HepG2 (cell line): ENCODE results near the gene MNT. TPM values are rescaled to one million over a fixed set of nuclear protein-coding genes. Genes with fewer than 3 reads are reported as not detected.

Experiments used
- ATAD3A ChIP-seq: sonication (generic); formaldehyde crosslinking; IDR thresholded peaks from 2 replicates; pipeline ENCODE4 v1.4.0; 2020; ENCODE audit warnings: missing genetic modification reagents
- CREB1 ChIP-seq, 2 experiments: fragments of 450-650 bp in 1 of 2; IDR thresholded peaks; 2 replicates each; pipeline ENCODE4 v1.6.1; 2016 to 2017; ENCODE audit warnings: control low read depth in 1 of 2, mild to moderate bottlenecking in 1 of 2, missing compliant biosample characterization in 1 of 2, missing genetic modification characterization in 1 of 2
- EZH2 ChIP-seq: conservative IDR thresholded peaks from 2 replicates; pipeline ENCODE4 v1.6.1; 2012; ENCODE audit warnings: mild to moderate bottlenecking, low read depth, low read length, moderate library complexity
- HMGA1 ChIP-seq: sonication (generic); formaldehyde crosslinking; conservative IDR thresholded peaks from 2 replicates; pipeline ENCODE4 v1.4.0; 2020; ENCODE audit warnings: missing genetic modification reagents
- JDP2 ChIP-seq: sonication (generic); formaldehyde crosslinking; IDR thresholded peaks from 2 replicates; pipeline ENCODE4 v1.8.1; 2022; ENCODE audit warnings: missing genetic modification reagents, borderline replicate concordance
- KLF12 ChIP-seq: sonication (generic); formaldehyde crosslinking; IDR thresholded peaks from 2 replicates; pipeline ENCODE4 v1.4.0; 2020; ENCODE audit warnings: missing genetic modification reagents, borderline replicate concordance
- KMT2B ChIP-seq: IDR thresholded peaks from 2 replicates; pipeline ENCODE4 v1.6.1; 2016; ENCODE audit warnings: missing genetic modification reagents, missing compliant biosample characterization
- MTF1 ChIP-seq: sonication (generic); formaldehyde crosslinking; IDR thresholded peaks from 2 replicates; pipeline ENCODE4 v1.5.0; 2020; ENCODE audit warnings: missing genetic modification reagents
- RBM22 ChIP-seq: fragments of 200-400 bp; formaldehyde crosslinking; optimal IDR thresholded peaks from 2 replicates; pipeline ENCODE3; 2017; ENCODE audit warnings: mild to moderate bottlenecking, low read length, moderate library complexity
- SALL1 ChIP-seq: sonication (generic); formaldehyde crosslinking; IDR thresholded peaks from 2 replicates; pipeline ENCODE4 v1.8.0; 2022; ENCODE audit warnings: mild to moderate bottlenecking, missing genetic modification reagents
- SIX4 ChIP-seq: sonication (generic); formaldehyde crosslinking; IDR thresholded peaks from 2 replicates; pipeline ENCODE4 v1.4.0; 2020; ENCODE audit warnings: missing genetic modification reagents
- SP5 ChIP-seq: IDR thresholded peaks from 2 replicates; pipeline ENCODE4 v1.6.1; 2016; ENCODE audit warnings: low read depth, borderline replicate concordance
- STAT6 ChIP-seq: sonication (generic); formaldehyde crosslinking; IDR thresholded peaks from 2 replicates; pipeline ENCODE4 v1.4.0; 2020; ENCODE audit warnings: missing genetic modification reagents, mild to moderate bottlenecking, borderline replicate concordance
- YEATS2 ChIP-seq: sonication (generic); formaldehyde crosslinking; IDR thresholded peaks from 2 replicates; pipeline ENCODE4 v1.4.0; 2020; ENCODE audit warnings: missing genetic modification reagents, borderline replicate concordance
- ZBTB33 ChIP-seq: sonication (generic); formaldehyde crosslinking; IDR thresholded peaks from 2 replicates; pipeline ENCODE4 v1.4.0; 2020; ENCODE audit warnings: missing genetic modification reagents
- ZBTB39 ChIP-seq: sonication (generic); formaldehyde crosslinking; IDR thresholded peaks from 2 replicates; pipeline ENCODE4 v1.5.0; 2020; ENCODE audit warnings: missing genetic modification reagents
- ZMAT3 ChIP-seq: sonication (generic); formaldehyde crosslinking; conservative IDR thresholded peaks from 2 replicates; pipeline ENCODE4 v1.7.0; 2021; ENCODE audit warnings: missing genetic modification reagents
- ZNF225 ChIP-seq: sonication (generic); formaldehyde crosslinking; IDR thresholded peaks from 2 replicates; pipeline ENCODE4 v1.4.0; 2020; ENCODE audit warnings: mild to moderate bottlenecking, missing genetic modification reagents
- ZNF251 ChIP-seq: sonication (generic); formaldehyde crosslinking; IDR thresholded peaks from 2 replicates; pipeline ENCODE4 v1.9.0; 2021; ENCODE audit warnings: mild to moderate bottlenecking, missing genetic modification reagents
- ZNF329 ChIP-seq: sonication (generic); formaldehyde crosslinking; IDR thresholded peaks from 2 replicates; pipeline ENCODE4 v1.9.0; 2021; ENCODE audit warnings: low read depth, mild to moderate bottlenecking, missing genetic modification reagents
- ZNF33B ChIP-seq: sonication (generic); formaldehyde crosslinking; IDR thresholded peaks from 2 replicates; pipeline ENCODE4 v1.5.1; 2020; ENCODE audit warnings: mild to moderate bottlenecking, missing genetic modification reagents
- ZNF670 ChIP-seq: sonication (generic); formaldehyde crosslinking; IDR thresholded peaks from 2 replicates; pipeline ENCODE4 v1.8.0; 2022; ENCODE audit warnings: mild to moderate bottlenecking, missing genetic modification reagents, borderline replicate concordance
- ZNF724P ChIP-seq: sonication (generic); formaldehyde crosslinking; IDR thresholded peaks from 2 replicates; pipeline ENCODE4 v1.8.0; 2022; ENCODE audit warnings: missing genetic modification reagents, borderline replicate concordance
- ZSCAN29 ChIP-seq: sonication (generic); formaldehyde crosslinking; conservative IDR thresholded peaks from 2 replicates; pipeline ENCODE4 v1.4.0; 2020; ENCODE audit warnings: mild to moderate bottlenecking, missing genetic modification reagents
- polyA plus RNA-seq, 8 experiments: library from polyadenylated mRNA; depleted of rRNA in 3 of 8; stranded (reverse) in 7 of 8; unstranded in 1 of 8; fragments of >200 nt; fragmentation: Illumina TruSeq in 4 of 8; extraction: Trizol in 4 of 8; gene quantifications; 2 replicates each; pipeline versions ENCODE4 v1.2.1 to v1.2.3, GENCODE V29; 2011 to 2016; ENCODE audit warnings: low read depth in 4 of 8, missing spikeins in 1 of 8, mixed read lengths in 1 of 8; ENCODE audit not compliant: insufficient read depth in 1 of 8
- total RNA-seq, 5 experiments: library from RNA; depleted of rRNA; stranded (reverse); fragments of >200 nt; fragmentation: Illumina TruSeq; extraction: Trizol; gene quantifications; 2 replicates each; pipeline ENCODE4 v1.2.3, GENCODE V29; 2016; ENCODE audit warnings: low read depth in 1 of 5

The MNT gene
- total and polyA plus RNA-seq, 2 of the 13 experiments (the other 11 are each of a cell fraction or from before 2014, with no cell fraction given) = 2.1 to 3.5 TPM

GRCh38 chr17:2401426-2402221 is 764 bp upstream of the MNT start (continued):
- no peak for TF ChIP-seq ZBTB33 (CRISPR knock-in tag)
- TF ChIP-seq YEATS2 (CRISPR knock-in tag) = no peak
- TF ChIP-seq CREB1 (IDR thresholded peaks at IDR 0.05) = peak; percentile 88
- peak; percentile 94 for TF ChIP-seq CREB1 (CRISPR knock-in tag; IDR thresholded peaks at IDR 0.05)
- TF ChIP-seq SALL1 = peak; percentile 83
- TF ChIP-seq MTF1 = no peak
- peak; percentile 29 for TF ChIP-seq RBM22
- TF ChIP-seq ZSCAN29 (CRISPR knock-in tag) = no peak
- 0 out of 2 replicates have a peak, but pooled peaks have one; percentile 37 for TF ChIP-seq ZNF724P
- no peak for TF ChIP-seq ZMAT3 (CRISPR knock-in tag)
- TF ChIP-seq ATAD3A (CRISPR knock-in tag) = no peak
- TF ChIP-seq ZNF225 (CRISPR knock-in tag) = no peak
- TF ChIP-seq ZBTB39 = no peak
- peak; percentile 3; the same call in 1 of the 2 replicates for TF ChIP-seq KMT2B
- peak; percentile 77; the same call in 1 of the 2 replicates for TF ChIP-seq SP5 (CRISPR knock-in tag)
- TF ChIP-seq KLF12 (CRISPR knock-in tag) = 0 out of 2 replicates have a peak, but pooled peaks have one; percentile 54
- no peak for TF ChIP-seq JDP2
- 0 out of 2 replicates have a peak, but pooled peaks have one; percentile 7 for TF ChIP-seq SIX4
- peak; percentile 66; the same call in 1 of the 2 replicates for TF ChIP-seq ZNF33B (CRISPR knock-in tag)
- TF ChIP-seq ZNF329 = no peak
- TF ChIP-seq STAT6 (CRISPR knock-in tag) = no peak
- TF ChIP-seq ZNF670 (CRISPR knock-in tag) = peak; percentile 26; the same call in 1 of the 2 replicates
- TF ChIP-seq HMGA1 (CRISPR knock-in tag) = no peak
- TF ChIP-seq EZH2 = no peak
- TF ChIP-seq ZNF251 (CRISPR knock-in tag) = no peak
